Forelimb muscle (tissue), 1 donor: Measurements from ENCODE around the gene PSMB7. TPM values are rescaled to one million over a fixed set of nuclear protein-coding genes. Genes with fewer than 3 reads are reported as not detected.
"Not testable (repeated sequence)": the region's sequence is repeated elsewhere in the genome, so short reads cannot be mapped to it uniquely, and the experiment has no call there.

Experiments used
- DNase-seq: peaks from one replicate; pipeline ENCODE4 v3.0.0-alpha.2; 2013; ENCODE audit warnings: low read depth
- polyA plus RNA-seq: library from polyadenylated mRNA; unstranded; fragments of 120-200 nt; gene quantifications from one replicate; pipeline ENCODE4 v1.2.1, GENCODE V29; 2013; ENCODE audit not compliant: insufficient read length

PSMB7 gene
- polyA plus RNA-seq, 1 donor: 177 TPM

- no peak for DNase-seq
Measured at GRCh38 chr9:124443625-124444024, 28.4 kb upstream of the PSMB7 start.

DNA sequence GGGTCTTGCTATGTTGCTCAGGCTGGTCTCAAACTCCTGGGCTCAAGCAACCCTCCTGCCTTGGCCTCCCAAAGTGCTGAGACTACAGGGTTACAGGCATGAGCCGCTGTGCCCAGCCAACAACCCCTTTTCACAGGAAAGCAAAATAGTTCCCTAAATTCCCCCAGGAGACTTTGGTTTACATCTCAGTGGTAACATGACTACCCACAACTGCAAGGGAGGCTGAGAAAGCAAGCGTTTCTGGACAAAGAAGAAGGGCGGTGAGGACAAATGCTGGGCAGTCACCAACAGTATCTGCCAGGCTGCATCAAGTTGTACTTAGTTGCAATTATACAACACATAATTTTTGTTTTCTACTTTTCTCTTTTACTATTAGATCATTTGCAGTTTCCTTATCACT lies 27.6 kb upstream of the PSMB7 start:
- no peak for DNase-seq

DNA sequence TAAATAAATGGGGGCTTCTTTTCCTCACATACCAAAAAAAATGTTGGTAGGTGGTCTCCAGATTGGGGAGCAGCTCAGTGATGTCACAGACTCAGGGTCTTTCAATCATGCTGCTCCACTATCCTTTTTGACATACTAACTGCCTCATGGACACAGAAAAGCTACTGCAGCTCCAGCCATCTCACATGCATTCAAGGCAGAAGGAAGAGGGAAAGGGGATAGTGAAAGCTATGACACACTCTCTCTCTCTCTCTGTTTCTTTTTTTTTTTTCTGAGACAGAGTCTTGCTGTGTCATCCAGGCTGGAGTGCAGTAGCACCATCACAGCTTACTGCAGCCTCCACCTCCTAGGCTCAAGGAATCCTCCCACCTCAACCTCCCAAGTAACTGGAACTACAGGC lies 27.1 kb upstream of the PSMB7 start:
- no peak for DNase-seq

DNA sequence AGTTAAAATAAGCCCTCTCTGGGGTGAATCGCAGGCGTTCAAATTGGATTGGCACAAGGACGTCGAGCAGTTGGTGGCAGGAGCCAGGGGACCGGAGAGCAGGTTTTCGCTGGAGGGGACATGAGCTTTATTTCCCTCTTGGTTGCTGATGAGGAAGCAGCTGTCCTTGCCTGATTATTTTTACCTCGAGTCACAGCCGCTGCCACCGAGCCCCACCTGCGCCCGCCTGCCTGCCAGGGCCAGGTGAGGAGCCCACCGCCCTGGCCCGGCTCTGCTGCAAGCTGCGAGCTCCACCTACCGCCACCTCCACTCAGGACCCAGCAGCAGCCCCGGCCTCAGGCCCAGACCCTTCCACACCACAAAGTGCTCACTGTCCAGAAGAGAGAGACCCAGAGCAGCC lies 26.0 kb upstream of the PSMB7 start:
- no peak for DNase-seq

DNA sequence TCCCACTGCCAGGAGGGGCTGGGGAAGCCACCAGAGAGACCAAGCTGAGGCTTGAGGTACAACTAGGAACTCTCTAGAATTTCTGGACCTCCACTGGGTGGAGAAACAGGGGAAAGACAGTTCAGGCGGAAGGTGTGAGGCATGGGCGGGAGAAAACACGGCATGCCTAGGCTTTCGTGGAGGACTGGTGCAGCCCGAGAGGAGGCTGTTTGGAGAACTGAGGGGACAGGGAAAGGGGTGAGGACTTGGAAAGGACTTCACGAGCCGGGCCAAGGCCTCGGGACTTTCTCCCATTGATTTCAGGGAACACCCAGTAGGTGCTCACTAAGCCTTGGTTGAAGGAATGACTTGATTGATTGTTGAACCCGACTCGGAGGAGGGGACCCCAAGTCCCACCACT lies 25.5 kb upstream of the PSMB7 start:
- DNase-seq: no peak

- no peak for DNase-seq
Measured at GRCh38 chr9:124439686-124440243, 24.5 kb upstream of the PSMB7 start.

GRCh38 chr9:124439086-124439485 lies 23.8 kb upstream of the PSMB7 start:
- DNase-seq: no peak

DNA sequence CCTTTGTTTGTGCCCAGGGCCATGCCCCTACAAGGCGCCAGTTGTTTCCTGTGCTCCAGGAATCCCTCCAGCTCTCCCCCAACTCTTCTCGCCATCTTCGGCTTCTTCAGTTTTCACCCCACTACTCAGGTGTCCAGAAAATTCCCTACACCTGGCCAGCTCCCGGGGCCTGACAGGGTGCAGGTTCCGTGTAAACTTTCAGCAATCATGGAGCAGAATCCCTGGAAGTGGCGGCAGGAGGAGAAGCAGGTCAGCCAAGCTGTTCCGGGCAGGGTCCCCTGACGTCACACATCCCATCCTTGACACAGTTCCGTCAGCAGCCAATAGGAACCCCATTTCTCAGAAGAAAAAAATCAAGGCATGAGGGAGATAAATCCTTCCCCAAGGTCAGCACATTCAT lies 22.8 kb upstream of the PSMB7 start:
- no peak for DNase-seq

GRCh38 chr9:124437086-124437485 lies 21.8 kb upstream of the PSMB7 start:
- DNase-seq: no peak

DNA sequence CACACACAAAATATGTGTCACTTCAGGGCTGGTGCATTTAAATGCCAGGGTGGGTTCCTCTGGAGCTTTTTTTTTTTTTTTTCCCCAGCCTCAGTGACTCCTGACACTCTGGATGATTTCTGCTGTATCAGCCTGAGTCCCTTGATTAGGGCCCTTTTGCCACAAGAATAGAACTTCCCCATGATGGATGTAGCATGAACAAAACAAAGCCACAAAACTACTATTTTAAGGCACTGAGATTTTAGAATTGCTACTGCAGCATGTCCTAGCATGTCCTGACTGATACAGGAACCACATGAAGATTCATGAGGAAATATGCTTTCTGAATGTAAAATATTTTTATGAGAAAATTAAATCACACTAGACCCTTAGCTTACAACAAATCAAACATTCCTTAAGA lies 21.1 kb upstream of the PSMB7 start:
- DNase-seq: no peak

DNA sequence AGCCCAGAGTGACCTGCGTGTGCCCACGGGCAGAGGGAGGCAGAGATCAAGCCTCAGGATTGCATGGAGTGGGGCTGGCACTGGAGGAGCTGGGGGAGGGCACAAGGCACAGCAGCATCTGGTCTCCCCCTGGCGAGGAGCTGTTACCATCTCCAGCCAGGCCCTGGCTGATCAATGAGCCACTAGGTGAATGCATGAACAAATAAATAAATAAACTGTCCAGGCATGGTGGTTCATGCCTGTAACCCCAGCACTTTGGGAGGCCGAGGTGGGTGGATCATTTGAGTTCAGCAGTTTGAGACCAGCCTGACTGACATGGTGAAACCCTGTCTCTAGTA lies 14.3 kb upstream of the PSMB7 start:
- DNase-seq: no peak

DNA sequence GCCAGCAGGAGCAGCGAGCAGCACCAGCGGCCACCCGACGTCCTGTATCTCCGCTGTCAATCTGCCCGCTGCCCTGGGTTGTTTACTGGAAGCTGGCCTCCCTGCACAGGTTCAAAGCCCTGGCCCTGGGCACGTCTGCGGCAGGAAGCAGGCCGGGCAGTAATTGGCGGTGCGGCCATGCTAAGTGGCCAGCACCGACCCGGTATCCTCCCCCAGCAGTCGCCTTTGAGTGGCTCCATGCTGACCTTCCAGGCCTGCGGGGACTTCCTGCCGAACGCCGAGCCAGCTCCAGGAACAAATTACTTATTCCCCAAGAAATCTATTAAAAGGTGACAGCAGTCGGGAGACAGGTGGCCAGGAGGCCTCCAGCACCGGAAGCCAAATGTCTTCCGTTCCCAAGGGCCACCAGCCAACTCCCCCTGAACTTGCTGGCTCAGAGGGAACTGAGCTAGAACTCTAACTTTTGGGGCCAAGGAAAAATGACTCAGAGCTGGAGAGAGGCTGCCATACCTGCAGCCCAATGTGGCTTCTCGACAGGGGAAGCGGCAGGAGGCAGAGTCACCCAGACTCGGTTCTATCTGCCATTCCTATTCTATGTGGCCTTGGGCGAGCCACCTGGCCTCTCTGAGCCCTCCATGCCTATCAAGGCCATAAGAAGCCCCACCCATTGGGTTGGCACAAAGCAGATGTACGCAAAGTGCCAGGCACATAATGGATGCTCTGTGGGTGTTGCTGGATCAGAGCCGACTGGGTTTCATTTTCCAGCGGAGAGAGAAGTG lies 13.7 kb upstream of the PSMB7 start:
- DNase-seq: no peak

- DNase-seq: no peak
Measured at GRCh38 chr9:124427281-124427680, 12.0 kb upstream of the PSMB7 start.

- no peak for DNase-seq
Measured at GRCh38 chr9:124426361-124426760, 11.1 kb upstream of the PSMB7 start.

DNA sequence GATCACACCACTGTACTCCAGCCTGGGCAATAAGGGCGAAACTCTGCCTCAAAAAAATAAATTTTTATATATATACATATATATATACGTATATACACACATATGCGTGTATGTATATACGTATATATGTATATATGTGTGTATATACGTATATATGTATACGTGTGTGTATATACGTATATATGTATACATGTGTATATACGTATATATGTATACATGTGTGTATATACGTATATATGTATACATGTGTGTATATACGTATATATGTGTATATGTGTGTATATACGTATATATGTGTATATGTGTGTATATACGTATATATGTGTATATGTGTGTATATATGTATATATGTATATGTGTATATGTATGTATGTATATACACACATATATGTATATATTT lies 10.5 kb upstream of the PSMB7 start:
- not testable (repeated sequence) for DNase-seq

- no peak for DNase-seq
Measured at GRCh38 chr9:124423591-124423990, 8.3 kb upstream of the PSMB7 start.

GRCh38 chr9:124423155-124423554 lies 7.9 kb upstream of the PSMB7 start:
- no peak for DNase-seq

GRCh38 chr9:124420991-124421543 lies 5.8 kb upstream of the PSMB7 start:
- no peak for DNase-seq

GRCh38 chr9:124419832-124420489 lies 4.7 kb upstream of the PSMB7 start:
- no peak for DNase-seq

- DNase-seq: no peak
Measured at GRCh38 chr9:124415852-124416484, 726 bp upstream of the PSMB7 start.

DNA sequence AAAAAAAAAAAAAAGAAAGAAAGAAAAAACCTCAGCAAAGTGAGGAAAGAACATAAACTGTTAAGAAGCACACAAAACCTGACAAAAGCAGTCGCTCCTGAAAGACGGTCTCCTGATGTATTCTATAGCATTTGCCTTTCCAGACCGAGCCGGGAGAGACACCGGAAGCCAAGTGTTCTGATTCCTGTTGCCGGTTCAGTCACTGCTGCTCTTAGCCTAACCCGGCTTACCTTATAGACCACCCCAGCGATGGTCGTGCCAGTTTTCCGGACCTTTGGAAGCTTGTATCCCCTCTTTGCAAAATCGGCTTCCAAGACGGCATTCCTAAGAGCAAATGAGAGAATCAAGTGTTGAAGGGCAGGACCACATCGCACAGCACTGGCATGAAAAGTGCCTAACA lies 630 bp downstream of the PSMB7 start:
- no peak for DNase-seq

- no peak for DNase-seq
Measured at GRCh38 chr9:124412228-124412575, 3.0 kb downstream of the PSMB7 start.
